Middle frontal gyrus (tissue), 1 donor: ENCODE measurements around the gene IL17RD.

ENCODE experiments used
- DNase-seq: peaks from one replicate; pipeline ENCODE4 v3.0.0-alpha.2; 2015; ENCODE audit warnings: low spot score; ENCODE audit errors: extremely low spot score

Gene IL17RD

GRCh38 chr3:57130571-57131209 lies 34.5 kb downstream of the IL17RD start:
- DNase-seq = no peak

DNA sequence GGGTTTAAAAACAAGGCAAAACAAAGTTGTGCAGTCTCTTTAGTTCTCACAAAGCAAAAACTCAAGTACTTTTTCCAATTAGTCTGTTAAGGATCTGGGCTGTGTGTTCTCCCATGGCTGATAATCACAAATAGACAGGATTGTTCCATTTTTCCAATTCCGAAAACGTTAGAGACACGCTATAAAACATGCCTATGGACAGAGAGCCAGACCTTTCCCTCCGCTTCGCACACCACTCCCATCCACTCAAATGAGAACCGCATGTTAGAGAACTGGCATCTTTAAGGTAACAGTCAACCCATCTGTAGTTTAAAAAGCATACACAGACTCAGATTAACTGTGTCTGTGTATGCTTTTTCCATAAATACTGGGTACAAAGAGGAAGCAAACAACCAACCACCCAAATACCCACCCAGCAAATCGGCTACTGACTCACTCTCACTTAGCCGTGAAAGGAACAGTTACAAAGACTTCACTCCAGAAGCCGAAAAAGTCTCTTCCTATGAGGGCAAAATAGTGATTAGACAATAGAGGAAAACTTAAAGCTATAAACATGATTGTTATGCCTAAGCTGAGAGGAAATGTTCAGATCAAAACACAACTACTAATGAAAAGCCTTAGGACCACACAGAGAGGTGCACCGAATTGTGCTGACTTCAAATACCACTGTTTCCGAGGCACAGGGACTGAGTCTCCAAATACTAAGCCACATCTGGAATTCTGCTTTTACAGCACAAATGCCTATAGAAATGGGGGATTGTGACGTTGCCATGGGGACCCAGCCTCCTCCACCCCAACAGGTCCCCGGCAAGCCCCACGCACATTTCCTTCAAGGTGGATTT lies 36.1 kb downstream of the IL17RD start:
- DNase-seq = no peak

- no peak for DNase-seq
Measured at GRCh38 chr3:57127891-57128518, 37.1 kb downstream of the IL17RD start.

- DNase-seq = no peak
Measured at GRCh38 chr3:57126244-57126643, 38.9 kb downstream of the IL17RD start.

DNA sequence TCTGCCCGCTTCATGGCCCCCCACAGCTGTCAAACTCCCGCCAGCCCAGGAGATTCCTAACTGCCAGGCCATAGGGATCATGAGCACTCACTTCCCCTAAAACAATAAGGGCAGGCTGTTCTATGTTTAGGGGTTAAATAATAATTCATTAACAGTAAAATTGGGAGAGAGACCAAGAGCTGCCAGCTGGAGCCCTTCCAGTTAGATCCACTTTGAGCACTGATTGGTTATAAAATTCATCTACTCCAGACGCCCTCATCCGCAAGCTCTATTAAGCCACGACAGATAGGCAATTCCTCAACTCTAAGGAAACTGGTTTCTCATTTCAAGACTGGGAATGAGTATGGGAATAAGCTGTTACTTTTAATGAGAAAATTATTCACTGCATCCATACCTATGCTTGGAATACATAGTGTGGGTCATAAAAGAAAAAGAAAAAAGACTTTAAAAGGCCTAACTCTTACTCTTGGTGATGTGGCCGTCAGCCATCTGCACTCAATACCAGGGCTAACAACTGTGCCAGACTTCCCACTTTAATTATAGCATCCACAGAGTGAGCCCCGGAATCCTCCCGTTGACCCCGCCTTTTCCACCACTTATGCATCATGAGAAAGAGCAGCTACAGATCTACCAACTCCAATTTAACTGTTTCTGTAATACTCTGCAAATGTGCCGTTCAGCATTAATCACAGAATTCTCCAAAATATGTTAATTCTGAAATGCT lies 44.5 kb downstream of the IL17RD start:
- DNase-seq = no peak

DNA sequence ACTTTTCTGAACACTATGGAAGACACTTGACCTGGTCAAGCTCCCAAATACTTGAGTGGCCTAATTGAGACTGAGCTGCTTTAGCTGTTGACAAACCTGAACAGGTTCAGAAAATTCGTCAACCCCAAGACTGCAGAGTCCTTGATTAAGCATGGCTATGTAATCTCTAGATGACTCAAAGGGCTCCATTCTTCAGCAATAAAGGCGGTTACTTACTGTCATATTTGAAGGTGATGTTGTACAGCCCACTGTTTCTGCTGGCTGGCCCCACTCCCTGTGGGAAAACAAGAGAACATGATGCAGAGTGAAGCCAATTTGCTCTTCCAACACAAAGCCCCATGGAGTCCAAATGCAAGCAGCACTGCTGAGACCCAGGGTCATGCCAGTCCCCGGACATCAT lies 45.1 kb downstream of the IL17RD start:
- no peak for DNase-seq

DNA sequence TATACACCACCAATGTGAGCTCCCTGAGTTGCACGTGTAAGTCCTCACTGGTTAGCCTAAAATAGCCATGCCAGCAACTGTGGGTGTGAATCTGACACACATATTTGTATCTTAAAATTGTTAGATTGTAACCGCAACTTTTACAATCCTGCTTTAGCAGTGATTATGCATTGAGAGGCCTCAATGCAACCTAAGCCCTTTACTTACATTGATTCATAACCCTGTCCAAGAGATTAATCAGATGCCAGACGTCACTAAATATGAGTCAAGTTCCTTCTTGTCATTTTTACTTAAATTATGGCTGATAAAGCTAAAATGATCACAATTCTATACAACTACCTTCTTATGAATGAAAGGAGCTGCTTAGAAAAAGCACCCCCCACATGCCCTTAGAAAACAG lies 46.9 kb downstream of the IL17RD start:
- DNase-seq = no peak

GRCh38 chr3:57116501-57116900 lies 48.7 kb downstream of the IL17RD start:
- no peak for DNase-seq

- no peak for DNase-seq
Measured at GRCh38 chr3:57112206-57112605, 52.9 kb downstream of the IL17RD start.

DNA sequence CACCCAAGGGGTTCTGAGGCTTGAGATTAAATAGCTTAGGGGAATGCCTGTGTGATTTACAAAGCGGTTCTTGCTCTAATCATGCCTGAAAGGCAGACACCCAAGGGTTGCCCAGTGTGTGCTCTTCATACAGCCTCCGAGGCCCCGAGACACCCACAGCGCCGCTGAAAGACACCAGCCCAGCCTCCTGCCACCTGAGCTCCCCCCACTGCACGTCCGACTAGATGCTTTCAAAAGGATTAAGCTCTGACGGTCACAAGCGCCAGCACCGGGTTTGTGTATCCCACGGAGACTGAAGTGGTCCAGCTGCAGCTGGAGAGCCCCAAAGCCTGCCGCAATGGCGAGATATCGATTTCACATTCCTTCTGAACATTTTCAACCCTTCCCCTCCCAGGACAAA lies 54.4 kb downstream of the IL17RD start:
- DNase-seq = no peak

DNA sequence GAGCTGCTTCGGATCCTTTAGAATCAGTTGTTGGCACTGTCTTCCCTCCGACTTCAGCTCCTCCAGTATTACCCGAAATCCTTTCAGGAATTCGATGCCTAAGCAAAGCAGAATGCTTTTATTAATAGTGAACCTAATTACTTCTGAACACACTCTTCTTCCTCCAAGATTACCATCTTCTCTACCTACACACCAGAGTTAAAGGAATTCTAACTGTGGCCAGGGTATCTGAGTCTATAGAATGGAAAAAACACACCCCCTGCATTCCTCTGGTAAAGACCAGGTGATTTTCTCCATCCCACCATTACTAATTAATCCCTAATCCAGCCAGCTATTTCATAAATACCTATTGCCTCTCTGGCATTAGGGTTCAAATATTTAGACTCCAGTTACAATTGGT lies 54.9 kb downstream of the IL17RD start:
- DNase-seq = no peak

- no peak for DNase-seq
Measured at GRCh38 chr3:57109437-57110199, 55.5 kb downstream of the IL17RD start.

- DNase-seq = no peak
Measured at GRCh38 chr3:57108684-57109083, 56.5 kb downstream of the IL17RD start.

- DNase-seq = no peak
Measured at GRCh38 chr3:57105585-57105984, 59.6 kb downstream of the IL17RD start.

DNA sequence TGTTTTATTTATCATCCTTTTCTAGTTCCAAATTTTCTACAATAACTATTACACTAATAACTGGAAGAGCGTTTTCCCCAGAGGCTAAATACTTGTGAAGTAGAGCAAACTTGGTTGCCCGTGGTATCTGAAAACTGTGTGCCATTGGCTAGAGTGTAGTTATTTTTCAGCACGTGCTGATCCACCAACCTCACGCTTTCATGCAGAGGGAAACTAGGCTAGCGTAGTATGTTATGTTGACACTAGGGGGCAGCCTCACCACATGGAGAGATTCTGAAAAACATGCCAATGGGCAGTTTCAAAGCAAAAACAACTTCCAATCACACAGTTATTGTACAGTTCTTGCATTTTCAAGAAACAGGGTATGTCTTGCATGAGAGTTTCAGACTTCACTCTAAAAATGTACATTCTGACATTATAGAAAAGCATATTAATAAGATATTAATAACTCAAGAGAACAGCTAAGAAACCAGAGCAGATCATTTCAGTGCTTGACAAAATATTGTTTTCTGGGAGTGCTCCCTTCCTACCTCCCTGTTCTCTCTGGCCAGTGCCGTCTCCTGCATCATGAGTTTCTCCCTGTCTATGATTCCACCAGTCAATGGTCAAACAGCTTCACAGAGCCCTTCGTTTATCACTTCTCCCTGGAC lies 65.0 kb downstream of the IL17RD start:
- DNase-seq = peak; percentile 78

DNA sequence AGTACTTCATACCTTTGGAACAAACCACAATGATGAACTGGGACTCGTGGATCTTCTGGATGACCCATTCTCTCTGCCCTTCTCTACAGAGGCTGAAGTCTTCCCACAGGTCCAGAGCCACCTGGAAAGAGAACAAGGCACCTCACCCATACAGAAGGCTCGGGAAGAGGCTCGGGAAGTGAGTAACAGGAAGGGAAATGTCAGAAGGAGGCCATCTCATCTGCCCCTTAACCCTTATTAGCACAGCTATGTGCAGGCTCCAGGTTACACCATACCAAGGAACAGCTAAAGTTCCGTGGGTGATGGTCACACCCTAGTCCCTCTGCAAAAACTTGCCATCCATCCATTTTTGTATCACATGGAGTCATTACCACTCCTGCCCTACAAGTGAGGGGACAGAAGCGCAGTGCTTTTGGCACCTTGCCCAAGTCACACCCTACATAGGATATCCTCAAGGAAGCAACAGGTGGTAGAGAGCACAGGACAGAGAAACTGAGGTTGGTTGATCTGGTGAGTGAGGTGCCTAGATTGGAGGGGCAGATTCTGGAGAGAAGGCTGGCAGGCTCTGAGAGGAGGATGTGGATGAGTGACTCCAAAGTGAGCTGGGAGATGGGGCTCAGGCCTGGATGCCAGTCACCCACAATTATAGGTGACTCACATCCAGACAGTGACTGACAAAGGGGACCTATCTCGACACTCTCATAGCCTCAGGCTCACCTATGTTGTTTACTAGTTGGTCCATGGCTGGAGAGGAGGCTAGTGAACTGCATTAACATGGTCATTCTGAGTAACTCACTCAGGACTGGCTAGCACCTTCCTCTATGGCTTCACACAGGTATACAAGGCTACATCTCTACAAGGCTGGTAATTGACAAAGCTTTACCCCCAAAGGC lies 66.5 kb downstream of the IL17RD start:
- no peak for DNase-seq

- no peak for DNase-seq
Measured at GRCh38 chr3:57097536-57097935, 67.6 kb downstream of the IL17RD start.

DNA sequence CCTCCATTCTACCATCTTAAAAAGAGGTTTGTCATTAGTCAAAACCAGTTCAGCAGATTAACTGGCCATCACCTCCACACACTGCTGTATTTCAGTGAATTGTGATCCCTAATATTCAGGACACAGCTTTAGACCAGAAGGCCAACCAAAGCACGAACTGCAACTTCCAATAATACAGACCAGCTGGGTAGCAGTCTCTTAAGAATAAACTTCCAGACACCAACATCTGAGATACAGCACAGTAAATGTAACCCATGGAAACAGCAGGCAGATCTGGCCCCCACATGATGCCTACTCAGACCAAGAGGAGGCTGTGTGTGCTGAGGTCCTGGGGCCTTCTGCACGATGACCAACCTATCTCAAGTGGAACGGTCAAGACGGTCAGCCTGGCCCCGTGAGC lies 69.8 kb downstream of the IL17RD start:
- DNase-seq = no peak

- no peak for DNase-seq
Measured at GRCh38 chr3:57094575-57094974, 70.6 kb downstream of the IL17RD start.
